ENCODE results near the gene KIRREL1.
A peak's percentile ranks its signal among the peaks of the same experiment; 100 is the strongest.

KIRREL1 gene

DNA sequence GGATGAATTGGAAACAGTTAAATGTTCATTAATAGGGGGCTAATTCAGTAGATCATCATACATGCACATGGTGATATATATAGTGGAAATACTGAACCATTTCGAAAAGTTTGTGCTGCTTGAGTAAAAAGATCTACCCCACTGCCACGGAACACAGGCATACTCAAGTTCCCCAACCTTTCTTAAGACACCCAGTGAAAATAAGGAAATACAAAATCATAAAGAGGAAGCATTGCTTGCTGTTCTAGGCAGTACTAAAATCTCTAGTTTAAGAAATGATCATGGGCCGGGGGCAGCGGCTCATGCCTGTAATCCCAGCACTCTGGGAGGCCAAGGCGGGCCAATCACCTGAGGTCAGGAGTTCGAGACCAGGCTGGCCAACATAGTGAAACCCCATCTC, 37.6 kb upstream of the KIRREL1 start:
- TF ChIP-seq, protein P1, sequence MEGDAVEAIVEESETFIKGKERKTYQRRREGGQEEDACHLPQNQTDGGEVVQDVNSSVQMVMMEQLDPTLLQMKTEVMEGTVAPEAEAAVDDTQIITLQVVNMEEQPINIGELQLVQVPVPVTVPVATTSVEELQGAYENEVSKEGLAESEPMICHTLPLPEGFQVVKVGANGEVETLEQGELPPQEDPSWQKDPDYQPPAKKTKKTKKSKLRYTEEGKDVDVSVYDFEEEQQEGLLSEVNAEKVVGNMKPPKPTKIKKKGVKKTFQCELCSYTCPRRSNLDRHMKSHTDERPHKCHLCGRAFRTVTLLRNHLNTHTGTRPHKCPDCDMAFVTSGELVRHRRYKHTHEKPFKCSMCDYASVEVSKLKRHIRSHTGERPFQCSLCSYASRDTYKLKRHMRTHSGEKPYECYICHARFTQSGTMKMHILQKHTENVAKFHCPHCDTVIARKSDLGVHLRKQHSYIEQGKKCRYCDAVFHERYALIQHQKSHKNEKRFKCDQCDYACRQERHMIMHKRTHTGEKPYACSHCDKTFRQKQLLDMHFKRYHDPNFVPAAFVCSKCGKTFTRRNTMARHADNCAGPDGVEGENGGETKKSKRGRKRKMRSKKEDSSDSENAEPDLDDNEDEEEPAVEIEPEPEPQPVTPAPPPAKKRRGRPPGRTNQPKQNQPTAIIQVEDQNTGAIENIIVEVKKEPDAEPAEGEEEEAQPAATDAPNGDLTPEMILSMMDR (IDR thresholded peaks at IDR 0.05; ENCODE audit: low read depth, low read length): no peak
- DNase-seq (ENCODE audit: extremely low read depth, low read depth): no peak

DNA sequence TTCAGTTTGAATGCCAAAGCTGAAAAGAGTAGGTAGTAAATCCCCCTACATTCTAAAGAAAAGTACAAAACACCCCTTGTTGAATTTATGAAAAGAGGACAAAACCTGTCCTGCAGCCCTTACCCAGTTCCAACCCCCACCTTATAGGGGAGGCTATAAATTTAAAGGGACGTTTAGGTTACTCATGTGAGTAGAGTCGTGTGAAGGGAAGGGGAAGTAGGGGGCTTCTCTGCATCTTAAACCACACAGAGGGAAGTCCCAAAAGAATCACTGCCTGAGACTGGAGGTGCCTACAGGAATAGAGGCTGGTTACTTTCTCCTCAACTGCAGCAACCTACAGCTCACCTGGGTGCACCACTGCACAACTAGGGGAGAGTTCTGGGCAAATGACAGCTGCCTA, 36.7 kb upstream of the KIRREL1 start:
- TF ChIP-seq, protein P1 (IDR thresholded peaks at IDR 0.05; ENCODE audit: low read depth, low read length): no peak

DNA sequence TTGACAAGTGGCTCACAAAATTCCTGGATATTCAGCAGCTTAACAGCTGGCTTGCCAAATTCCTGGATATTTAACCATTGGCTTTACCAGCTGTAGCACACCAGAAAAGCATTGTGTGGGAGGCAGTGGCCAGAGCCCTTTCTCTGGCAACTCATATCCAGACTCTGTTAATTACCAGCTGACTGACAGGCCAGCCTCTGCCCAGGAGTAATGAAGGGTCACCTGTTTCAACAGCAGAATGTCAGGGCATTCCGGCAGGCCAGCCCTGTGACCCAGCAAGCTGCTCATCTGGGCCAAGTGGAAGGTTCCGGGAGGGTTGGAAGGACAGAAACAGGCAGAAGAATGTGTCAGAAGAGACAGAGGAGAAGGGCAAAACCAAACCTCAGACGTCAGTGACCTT, 35.2 kb upstream of the KIRREL1 start:
- TF ChIP-seq, protein P1 (IDR thresholded peaks at IDR 0.05; ENCODE audit: low read depth, low read length): no peak
- no peak for DNase-seq (ENCODE audit: extremely low read depth, low read depth)

More for the DNA sequence above, 36.7 kb upstream of the KIRREL1 start:
- no peak for DNase-seq (ENCODE audit: extremely low read depth, low read depth)

DNA sequence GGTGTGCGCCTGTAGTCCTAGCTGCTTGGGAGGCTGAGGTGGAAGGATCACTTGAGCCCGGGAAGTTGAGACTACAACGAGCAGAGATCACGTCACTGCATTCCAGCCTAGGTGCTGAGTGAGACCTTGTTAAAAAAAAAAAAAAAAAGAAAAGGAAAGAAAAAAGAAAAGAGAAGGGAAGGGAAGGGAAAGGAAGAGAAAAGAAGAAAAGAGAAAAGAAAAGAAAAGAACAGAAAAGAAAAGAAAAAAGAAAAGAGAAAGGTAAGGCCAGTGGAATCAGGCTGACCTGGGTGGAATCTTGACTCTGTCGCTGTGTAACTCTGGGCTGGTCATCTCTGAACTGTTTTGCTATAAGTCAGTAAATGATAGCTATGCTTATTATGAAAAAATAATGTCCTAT, 33.7 kb upstream of the KIRREL1 start:
- TF ChIP-seq, protein P1 (IDR thresholded peaks at IDR 0.05; ENCODE audit: low read depth, low read length): no peak
- no peak for DNase-seq (ENCODE audit: extremely low read depth, low read depth)

DNA sequence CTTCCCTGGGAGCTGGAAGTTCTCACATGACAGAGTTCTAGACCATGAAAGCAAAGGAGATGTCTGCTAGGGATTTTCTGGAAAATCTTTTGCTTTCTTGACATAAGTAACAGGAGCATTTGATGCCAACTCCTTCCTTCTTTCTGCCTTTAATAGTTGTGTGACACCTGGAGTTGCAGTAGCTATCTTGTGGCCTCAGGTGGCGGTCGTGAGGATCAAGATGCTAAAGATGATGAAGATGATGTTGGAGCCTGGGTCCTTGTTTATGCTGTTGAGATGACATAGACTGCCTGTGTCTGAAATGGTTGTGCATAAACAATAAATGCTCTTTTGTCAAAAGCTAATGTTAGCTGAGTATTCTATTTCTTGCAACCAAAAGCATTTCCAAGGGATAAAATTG, 32.7 kb upstream of the KIRREL1 start:
- no peak for DNase-seq (ENCODE audit: extremely low read depth, low read depth)
- TF ChIP-seq, protein P1 (IDR thresholded peaks at IDR 0.05; ENCODE audit: low read depth, low read length): no peak

DNA sequence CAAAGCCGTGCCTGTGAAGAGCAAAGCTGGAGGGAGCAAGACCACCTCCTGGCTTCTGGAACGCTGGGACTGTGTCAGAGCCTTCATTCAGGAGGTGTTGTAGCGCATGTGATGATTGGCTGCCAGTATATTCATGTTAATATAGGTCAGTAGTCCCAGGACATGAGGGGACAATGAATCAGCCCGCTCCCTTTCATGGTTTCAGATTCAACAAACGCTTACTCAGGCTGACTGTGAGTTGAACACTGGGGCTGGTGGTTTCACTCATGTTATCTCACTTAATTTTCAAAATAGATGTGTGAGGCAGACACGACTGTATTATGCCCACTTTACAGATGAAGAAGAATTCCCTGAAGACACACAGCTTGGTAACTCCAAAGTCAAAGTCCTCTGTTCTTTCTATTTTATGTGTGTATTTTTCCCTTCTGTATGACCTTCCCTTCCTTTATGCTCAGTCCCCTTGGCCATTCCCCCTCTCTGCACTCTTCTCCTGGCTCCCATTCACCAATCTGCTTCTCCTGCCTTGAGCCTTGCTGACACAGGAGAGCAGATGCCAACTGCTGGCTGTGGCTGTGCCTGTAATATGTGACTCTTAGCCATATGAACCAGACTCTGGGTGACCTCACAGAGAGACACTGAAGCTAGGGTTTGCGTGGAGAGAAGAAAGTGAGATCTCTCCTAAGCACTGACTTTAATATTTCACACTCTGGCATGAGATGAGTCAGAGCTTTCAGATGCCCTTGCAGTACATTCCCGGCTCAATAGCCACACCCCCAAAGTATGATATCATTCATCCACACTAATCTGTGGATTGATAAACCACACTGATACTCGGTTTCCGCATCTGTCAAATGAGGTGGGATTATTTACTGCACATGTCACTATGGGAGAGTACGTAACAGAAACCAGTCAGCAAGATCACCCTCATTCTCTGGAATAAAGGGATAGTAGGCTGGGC, 31.4 kb upstream of the KIRREL1 start:
- DNase-seq (ENCODE audit: extremely low read depth, low read depth): no peak
- TF ChIP-seq, protein P1 (IDR thresholded peaks at IDR 0.05; ENCODE audit: low read depth, low read length): no peak

DNA sequence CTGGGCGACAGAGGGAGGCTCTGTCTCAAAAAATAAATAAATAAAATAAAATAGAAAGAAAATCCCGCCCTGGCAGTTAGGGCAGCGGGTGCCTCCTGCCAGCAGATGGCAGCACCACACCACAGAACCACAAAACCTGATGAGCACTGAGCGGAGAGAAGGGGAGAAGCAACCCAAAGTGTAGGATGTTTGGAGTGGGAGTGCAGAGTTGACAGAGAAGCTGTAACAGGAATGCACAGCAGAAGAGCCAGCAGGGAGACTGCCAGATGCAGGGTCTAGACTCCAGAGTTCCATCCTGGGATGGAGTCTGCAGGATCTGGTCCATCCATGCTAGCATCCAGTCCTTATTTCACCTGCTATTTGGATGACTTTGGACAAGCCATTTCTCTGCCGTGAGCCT, 29.7 kb upstream of the KIRREL1 start:
- TF ChIP-seq, protein P1 (IDR thresholded peaks at IDR 0.05; ENCODE audit: low read depth, low read length): peak; percentile 90
- peak; percentile 23 for DNase-seq (ENCODE audit: extremely low read depth, low read depth)

Measured in AG09319 (cell line).